GM10847 (cell line): ENCODE measurements around the gene ALX1.

Experiments
- POLR2A ChIP-seq: IDR thresholded peaks from 2 replicates; pipeline ENCODE4 v1.6.1; 2011; ENCODE audit not compliant: insufficient read length; ENCODE audit errors: extremely low read depth

The ALX1 gene

GRCh38 chr12:85280165-85280983 is at the start of gene ALX1:
ALX1 (plus strand) TSS chr12:85280220; CDS start chr12:85280262, 42 bp downstream.
- TF ChIP-seq POLR2A = no peak

- TF ChIP-seq POLR2A = no peak
Observed at GRCh38 chr12:85237327-85237726, 42.7 kb upstream of the ALX1 start.

- no peak for TF ChIP-seq POLR2A
Observed at GRCh38 chr12:85244561-85244960, 35.5 kb upstream of the ALX1 start.

GRCh38 chr12:85253853-85254252 is 26.2 kb upstream of the ALX1 start:
- no peak for TF ChIP-seq POLR2A

- TF ChIP-seq POLR2A = no peak
Observed at GRCh38 chr12:85257671-85258070, 22.3 kb upstream of the ALX1 start.

- TF ChIP-seq POLR2A = no peak
Observed at GRCh38 chr12:85260447-85260846, 19.6 kb upstream of the ALX1 start.

GRCh38 chr12:85260896-85261295 is 19.1 kb upstream of the ALX1 start:
- TF ChIP-seq POLR2A = no peak

GRCh38 chr12:85266356-85266755 is 13.7 kb upstream of the ALX1 start:
- TF ChIP-seq POLR2A = no peak

- TF ChIP-seq POLR2A = no peak
Observed at GRCh38 chr12:85273381-85274314, 6.4 kb upstream of the ALX1 start.

GRCh38 chr12:85274315-85274651 is 5.7 kb upstream of the ALX1 start:
- TF ChIP-seq POLR2A = no peak

GRCh38 chr12:85275374-85275773 is 4.6 kb upstream of the ALX1 start:
- TF ChIP-seq POLR2A = no peak

GRCh38 chr12:85277191-85277590 is 2.8 kb upstream of the ALX1 start:
- TF ChIP-seq POLR2A = no peak

- TF ChIP-seq POLR2A = no peak
Observed at GRCh38 chr12:85277900-85278597, 2.0 kb upstream of the ALX1 start.

GRCh38 chr12:85278598-85279448 is 1.2 kb upstream of the ALX1 start:
- no peak for TF ChIP-seq POLR2A
